Smooth muscle cell (in vitro differentiated cells): Measurements from ENCODE around the gene SSR4. TPM values are rescaled to one million over a fixed set of nuclear protein-coding genes. Genes with fewer than 3 reads are reported as not detected.

ENCODE experiments used
- DNase-seq: peaks from one replicate; lab custom pipeline; 2025; ENCODE audit not compliant: unreplicated experiment; lab: John Stamatoyannopoulos, UW
- H2AFZ ChIP-seq: fragments of 200-600 bp; sonication (generic); 2 replicates; pipeline ENCODE4 v1.6.0; 2016; ENCODE audit warnings: antibody characterized with exemption, low read depth, mild to moderate bottlenecking
- H3F3A ChIP-seq: fragments of 200-600 bp; sonication (generic); 2 replicates; pipeline ENCODE4 v1.6.0; 2017; ENCODE audit warnings: antibody characterized with exemption, low read depth
- H3K27ac ChIP-seq: fragments of 200-600 bp; sonication (generic); 2 replicates; pipeline ENCODE4 v1.5.1; 2016; ENCODE audit warnings: low read depth, mild to moderate bottlenecking
- H3K27me3 ChIP-seq: fragments of 200-600 bp; sonication (generic); 2 replicates; pipeline ENCODE4 v1.6.1; 2016; ENCODE audit warnings: low read depth, mild to moderate bottlenecking
- H3K36me3 ChIP-seq: fragments of 200-600 bp; sonication (generic); 2 replicates; pipeline ENCODE4 v1.5.1; 2016; ENCODE audit warnings: low read depth
- H3K4me1 ChIP-seq: fragments of 200-600 bp; sonication (generic); 2 replicates; pipeline ENCODE4 v1.5.1; 2016; ENCODE audit warnings: low read depth
- H3K4me2 ChIP-seq: fragments of 200-600 bp; sonication (generic); 2 replicates; pipeline ENCODE4 v1.6.0; 2016; ENCODE audit warnings: mild to moderate bottlenecking
- H3K4me3 ChIP-seq: fragments of 200-600 bp; sonication (generic); 2 replicates; pipeline ENCODE4 v1.5.1; 2016; ENCODE audit warnings: mild to moderate bottlenecking
- H3K79me2 ChIP-seq: fragments of 200-600 bp; sonication (generic); 2 replicates; pipeline ENCODE4 v1.6.0; 2016; ENCODE audit warnings: low read depth, mild to moderate bottlenecking
- H3K9ac ChIP-seq: fragments of 200-600 bp; sonication (generic); 2 replicates; pipeline ENCODE4 v1.6.0; 2016; ENCODE audit warnings: low read depth
- H3K9me3 ChIP-seq: fragments of 200-600 bp; sonication (generic); replicated peaks from 2 replicates; pipeline ENCODE4 v1.5.1; 2016; ENCODE audit warnings: low read depth
- H4K20me1 ChIP-seq: fragments of 200-600 bp; sonication (generic); 2 replicates; pipeline ENCODE4 v1.6.0; 2016; ENCODE audit warnings: low read depth
- WGBS: methylation state at CpG from one replicate; pipeline ENCODE4 v1.1.7; 2016; ENCODE audit warnings: low lambda C conversion rate; 5-methylcytosine and 5-hydroxymethylcytosine counted together
- polyA plus RNA-seq: library from polyadenylated mRNA; unstranded; fragments of >200 nt; fragmentation: Nextera tagmentation; extraction: Ambion mirVana; gene quantifications from 2 replicates; pipeline ENCODE4 v1.2.1, GENCODE V29; 2016
- total RNA-seq: library from RNA; depleted of rRNA; stranded (reverse); fragments of >200 nt; gene quantifications from 2 replicates; pipeline ENCODE4 v1.2.3, GENCODE V29; 2014
- TF ChIP-seq, protein P1 (sequence below): fragments of 200-600 bp; sonication (generic); IDR thresholded peaks from 2 replicates; pipeline ENCODE4 v1.5.1; 2017; ENCODE audit warnings: borderline replicate concordance, mild to moderate bottlenecking, antibody characterized with exemption; ENCODE audit not compliant: insufficient read depth, poor library complexity, severe bottlenecking

SSR4 gene
- total and polyA plus RNA-seq, 2 experiments from 2014 or later, result 443 to 677 TPM

- WGBS, result 48% methylated on average over 6 of the region's 6 CpGs
- no peak overlapping the region for H2AFZ ChIP-seq
- no peak overlapping the region for H3K4me2 ChIP-seq
- no peak overlapping the region for H3K9ac ChIP-seq
- H4K20me1 ChIP-seq, result no peaks in the 10 kb centered on the region
- no peak overlapping the region for H3K4me3 ChIP-seq
- H3K27me3 ChIP-seq, result peaks cover 9% of the 10 kb centered on the region
- H3K9me3 ChIP-seq, result no peaks in the 10 kb centered on the region
- H3K27ac ChIP-seq, result no peak overlapping the region
- H3K79me2 ChIP-seq, result no peaks in the 10 kb centered on the region
- no peaks in the 10 kb centered on the region for H3F3A ChIP-seq
- no peaks in the 10 kb centered on the region for H3K36me3 ChIP-seq
- DNase-seq, result no peak
- TF ChIP-seq, protein P1, sequence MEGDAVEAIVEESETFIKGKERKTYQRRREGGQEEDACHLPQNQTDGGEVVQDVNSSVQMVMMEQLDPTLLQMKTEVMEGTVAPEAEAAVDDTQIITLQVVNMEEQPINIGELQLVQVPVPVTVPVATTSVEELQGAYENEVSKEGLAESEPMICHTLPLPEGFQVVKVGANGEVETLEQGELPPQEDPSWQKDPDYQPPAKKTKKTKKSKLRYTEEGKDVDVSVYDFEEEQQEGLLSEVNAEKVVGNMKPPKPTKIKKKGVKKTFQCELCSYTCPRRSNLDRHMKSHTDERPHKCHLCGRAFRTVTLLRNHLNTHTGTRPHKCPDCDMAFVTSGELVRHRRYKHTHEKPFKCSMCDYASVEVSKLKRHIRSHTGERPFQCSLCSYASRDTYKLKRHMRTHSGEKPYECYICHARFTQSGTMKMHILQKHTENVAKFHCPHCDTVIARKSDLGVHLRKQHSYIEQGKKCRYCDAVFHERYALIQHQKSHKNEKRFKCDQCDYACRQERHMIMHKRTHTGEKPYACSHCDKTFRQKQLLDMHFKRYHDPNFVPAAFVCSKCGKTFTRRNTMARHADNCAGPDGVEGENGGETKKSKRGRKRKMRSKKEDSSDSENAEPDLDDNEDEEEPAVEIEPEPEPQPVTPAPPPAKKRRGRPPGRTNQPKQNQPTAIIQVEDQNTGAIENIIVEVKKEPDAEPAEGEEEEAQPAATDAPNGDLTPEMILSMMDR, result no peak
- no peaks in the 10 kb centered on the region for H3K4me1 ChIP-seq
Measured at GRCh38 chrX:153844509-153845082, 50.1 kb downstream of the SSR4 start.

GRCh38 chrX:153845195-153845594 is 50.7 kb downstream of the SSR4 start:
- no peak overlapping the region for H3K4me2 ChIP-seq
- no peak overlapping the region for H3K27ac ChIP-seq
- H3K4me1 ChIP-seq, result no peaks in the 10 kb centered on the region
- H3K9me3 ChIP-seq, result no peaks in the 10 kb centered on the region
- no peaks in the 10 kb centered on the region for H3K79me2 ChIP-seq
- no peaks in the 10 kb centered on the region for H4K20me1 ChIP-seq
- 30% methylated on average over 6 of the region's 6 CpGs for WGBS
- DNase-seq, result no peak
- H3K4me3 ChIP-seq, result no peak overlapping the region
- peaks cover 9% of the 10 kb centered on the region for H3K27me3 ChIP-seq
- H3K9ac ChIP-seq, result no peak overlapping the region
- TF ChIP-seq, protein P1, result no peak
- no peaks in the 10 kb centered on the region for H3F3A ChIP-seq
- no peak overlapping the region for H2AFZ ChIP-seq
- H3K36me3 ChIP-seq, result no peaks in the 10 kb centered on the region

GRCh38 chrX:153845842-153846241 is 51.4 kb downstream of the SSR4 start:
- Histone ChIP-seq H3K4me1 (no peaks in the 10 kb centered on the region), H3K9me3 (no peaks in the 10 kb centered on the region), H4K20me1 (no peaks in the 10 kb centered on the region), H3K27me3 (peaks cover 9% of the 10 kb centered on the region), H3K36me3 (no peaks in the 10 kb centered on the region), H3K4me2 (no peak overlapping the region), H3F3A (no peaks in the 10 kb centered on the region), H3K9ac (no peak overlapping the region), H3K79me2 (no peaks in the 10 kb centered on the region), H2AFZ (no peak overlapping the region), H3K27ac (no peak overlapping the region), H3K4me3 (no peak overlapping the region)
- TF ChIP-seq, protein P1, result no peak
- DNase-seq, result no peak
- WGBS, result 34% methylated on average over 3 of the region's 3 CpGs

Other genes with a start within 250 kb of the SSR4 start
- gene CCNQ, start 195.5 kb upstream of the SSR4 start, total RNA-seq, result 9.4 and 17.9 TPM in 2 replicates
- gene CCNQ, start 195.5 kb upstream of the SSR4 start, polyA plus RNA-seq, result 23.0 and 27.3 TPM in 2 replicates
- gene DUSP9, start 147.5 kb upstream of the SSR4 start, total RNA-seq, result 3.0 and 4.7 TPM in 2 replicates
- 7.2 and 11.3 TPM in 2 replicates for gene DUSP9, start 147.5 kb upstream of the SSR4 start, polyA plus RNA-seq
- 4.0 and 6.4 TPM in 2 replicates for gene PNCK, start 120.9 kb upstream of the SSR4 start, total RNA-seq
- gene PNCK, start 120.9 kb upstream of the SSR4 start, polyA plus RNA-seq, result 2.8 and 9.2 TPM in 2 replicates
- 42.6 and 45.2 TPM in 2 replicates for gene SLC6A8, start 106.7 kb upstream of the SSR4 start, total RNA-seq
- 98.1 and 128 TPM in 2 replicates for gene SLC6A8, start 106.7 kb upstream of the SSR4 start, polyA plus RNA-seq
- gene BCAP31, start 70.3 kb upstream of the SSR4 start, total RNA-seq, result 128 and 139 TPM in 2 replicates
- 207 and 260 TPM in 2 replicates for gene BCAP31, start 70.3 kb upstream of the SSR4 start, polyA plus RNA-seq
- 6.2 and 7.1 TPM in 2 replicates for gene ABCD1, start 69.8 kb upstream of the SSR4 start, total RNA-seq
- gene ABCD1, start 69.8 kb upstream of the SSR4 start, polyA plus RNA-seq, result 9.4 and 10.9 TPM in 2 replicates
- gene PLXNB3, start 30.4 kb upstream of the SSR4 start, total RNA-seq, result 0.58 and 0.67 TPM in 2 replicates
- gene PLXNB3, start 30.4 kb upstream of the SSR4 start, polyA plus RNA-seq, result 3.9 and 7.8 TPM in 2 replicates
- not detected in 2 replicates for gene SRPK3, start 13.6 kb upstream of the SSR4 start, total RNA-seq
- 0.05 and 1.5 TPM in 2 replicates for gene SRPK3, start 13.6 kb upstream of the SSR4 start, polyA plus RNA-seq
- 63.3 and 86.0 TPM in 2 replicates for gene IDH3G, start 293 bp upstream of the SSR4 start, total RNA-seq
- 88.9 and 89.7 TPM in 2 replicates for gene IDH3G, start 293 bp upstream of the SSR4 start, polyA plus RNA-seq
- 2.3 and 3.1 TPM in 2 replicates for gene PDZD4, start 35.9 kb downstream of the SSR4 start, total RNA-seq
- gene PDZD4, start 35.9 kb downstream of the SSR4 start, polyA plus RNA-seq, result 2.3 and 2.9 TPM in 2 replicates
- gene L1CAM, start 91.5 kb downstream of the SSR4 start, total RNA-seq, result 27.2 and 38.6 TPM in 2 replicates
- 61.1 and 68.7 TPM in 2 replicates for gene L1CAM, start 91.5 kb downstream of the SSR4 start, polyA plus RNA-seq
- not detected in 2 replicates for gene AVPR2, start 110.0 kb downstream of the SSR4 start, total RNA-seq
- gene AVPR2, start 110.0 kb downstream of the SSR4 start, polyA plus RNA-seq, result not detected in 2 replicates
- 7.6 and 10.9 TPM in 2 replicates for gene ARHGAP4, start 131.6 kb downstream of the SSR4 start, total RNA-seq
- 11.5 and 15.5 TPM in 2 replicates for gene ARHGAP4, start 131.6 kb downstream of the SSR4 start, polyA plus RNA-seq
- 80.1 and 81.2 TPM in 2 replicates for gene NAA10, start 140.4 kb downstream of the SSR4 start, total RNA-seq
- gene NAA10, start 140.4 kb downstream of the SSR4 start, polyA plus RNA-seq, result 124 and 149 TPM in 2 replicates
- gene RENBP, start 150.0 kb downstream of the SSR4 start, total RNA-seq, result not detected in 2 replicates
- gene RENBP, start 150.0 kb downstream of the SSR4 start, polyA plus RNA-seq, result 0.11 and 0.43 TPM in 2 replicates
- 23.3 and 23.7 TPM in 2 replicates for gene HCFC1, start 177.2 kb downstream of the SSR4 start, total RNA-seq
- 22.8 and 28.0 TPM in 2 replicates for gene HCFC1, start 177.2 kb downstream of the SSR4 start, polyA plus RNA-seq
- 5.0 and 6.2 TPM in 2 replicates for gene TMEM187, start 178.1 kb downstream of the SSR4 start, total RNA-seq
- 9.8 and 11.2 TPM in 2 replicates for gene TMEM187, start 178.1 kb downstream of the SSR4 start, polyA plus RNA-seq
- 21.5 and 29.4 TPM in 2 replicates for gene IRAK1, start 225.2 kb downstream of the SSR4 start, total RNA-seq
- gene IRAK1, start 225.2 kb downstream of the SSR4 start, polyA plus RNA-seq, result 63.4 and 84.2 TPM in 2 replicates